Pulmonary artery endothelial cell (primary cell): ENCODE measurements around the gene TMEM95. TPM values are rescaled to one million over a fixed set of nuclear protein-coding genes. Genes with fewer than 3 reads are reported as not detected.

Experiments
- DNase-seq: peaks from one replicate; pipeline ENCODE4 v3.0.0-alpha.2; 2011; ENCODE audit warnings: low read depth, low spot score
- total RNA-seq: library from RNA; depleted of rRNA; stranded (reverse); fragments of >200 nt; gene quantifications from 2 replicates; pipeline ENCODE4 v1.2.3, GENCODE V29; 2014

TMEM95 gene
- not detected in 2 replicates for total RNA-seq

GRCh38 chr17:7355053-7355452 is at the start of gene TMEM95:
TMEM95 (plus strand) TSS chr17:7355156; CDS start chr17:7355205, 49 bp downstream.
- DNase-seq, result no peak

DNA sequence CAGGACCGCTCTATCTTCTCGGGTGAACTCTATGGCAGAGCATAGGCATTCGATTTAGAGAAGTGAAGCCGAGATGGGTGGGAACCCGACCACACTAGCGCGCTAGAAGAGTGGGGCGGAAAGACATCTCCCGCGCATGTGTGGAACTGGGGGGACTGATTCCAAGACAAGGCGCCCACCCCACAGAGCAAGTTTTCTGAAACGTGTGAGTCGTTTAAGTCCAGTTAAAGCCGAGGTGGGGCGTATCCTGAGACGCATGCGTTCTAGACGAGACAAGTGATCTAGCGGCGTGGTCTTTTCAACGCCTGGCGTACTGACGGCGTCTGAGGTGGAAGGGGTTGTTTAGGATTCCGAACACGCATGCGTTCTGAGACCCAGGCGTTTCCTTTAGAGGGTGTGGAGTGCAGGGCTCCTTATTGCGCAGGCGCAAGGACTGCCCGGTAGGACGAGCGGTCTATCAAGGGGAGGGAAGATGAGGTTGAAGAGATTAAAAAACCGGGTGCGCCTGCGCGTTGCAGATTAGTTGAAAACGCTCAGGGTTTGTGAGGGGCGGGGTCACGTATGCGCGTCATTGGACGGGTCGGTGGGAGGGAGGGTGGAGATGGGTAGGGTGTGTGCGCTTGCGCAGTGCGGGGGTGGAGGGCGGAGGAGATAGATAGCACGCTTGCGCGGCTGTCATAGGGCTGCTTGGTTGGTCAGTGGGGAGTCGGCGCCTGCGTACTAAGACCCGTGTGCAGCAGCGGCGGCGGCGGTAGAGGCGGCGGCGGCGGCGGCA is 47.9 kb upstream of the TMEM95 start, which contains the start of gene EIF5A:
Gene EIF5A, plus strand, starts transcription at position 718 of the 775 bp plus-strand sequence. CDS start 2,008 bp downstream, outside the sequence.
- DNase-seq, result peak; percentile 99

DNA sequence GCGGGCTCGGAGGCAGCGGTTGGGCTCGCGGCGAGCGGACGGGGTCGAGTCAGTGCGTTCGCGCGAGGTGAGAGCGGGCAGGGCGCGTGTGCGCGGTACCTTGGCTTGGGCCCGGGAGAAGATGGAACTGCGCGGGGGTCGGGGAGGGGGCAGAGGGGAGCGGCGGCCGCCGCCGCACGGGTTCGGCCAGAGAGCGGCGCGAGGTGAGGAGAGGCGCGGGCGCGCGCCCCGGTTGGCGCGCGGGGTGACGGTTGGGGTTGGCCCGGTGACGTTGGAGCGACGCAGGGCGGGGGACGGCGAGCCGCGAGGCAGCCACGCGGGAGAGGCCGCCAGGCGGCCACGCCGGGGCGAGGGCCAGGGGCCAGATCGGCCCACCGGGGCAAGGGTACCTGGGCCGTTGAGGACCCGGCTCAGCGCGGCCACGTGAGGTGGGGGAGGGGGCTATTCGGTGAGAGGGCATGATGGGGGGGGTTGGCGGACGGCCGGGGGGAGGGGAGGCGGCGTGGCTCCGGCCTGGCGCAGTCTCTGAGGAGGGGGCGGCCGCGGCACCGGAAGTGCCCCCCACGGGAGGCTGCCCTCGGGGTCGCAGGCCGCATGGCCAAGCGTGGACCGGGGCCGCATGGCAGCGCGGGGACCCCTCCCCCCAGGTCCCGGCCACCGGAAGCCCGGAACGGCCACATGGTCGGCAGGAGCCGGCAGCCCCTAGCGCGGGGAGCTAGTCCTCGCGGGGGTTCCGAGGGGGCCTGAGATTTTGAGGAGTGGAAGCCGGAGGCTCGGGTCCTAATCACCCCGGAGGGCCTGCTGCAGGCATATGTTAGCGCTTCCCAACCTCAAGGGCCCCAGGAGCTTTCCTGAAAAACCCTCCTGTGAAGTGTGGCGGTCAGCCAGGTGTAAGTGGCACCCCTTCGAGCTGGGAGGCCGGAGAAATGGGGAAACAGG is 47.0 kb upstream of the TMEM95 start:
- DNase-seq, result no peak

- DNase-seq, result peak; percentile 44
Observed at GRCh38 chr17:7308625-7309433, 46.1 kb upstream of the TMEM95 start.

DNA sequence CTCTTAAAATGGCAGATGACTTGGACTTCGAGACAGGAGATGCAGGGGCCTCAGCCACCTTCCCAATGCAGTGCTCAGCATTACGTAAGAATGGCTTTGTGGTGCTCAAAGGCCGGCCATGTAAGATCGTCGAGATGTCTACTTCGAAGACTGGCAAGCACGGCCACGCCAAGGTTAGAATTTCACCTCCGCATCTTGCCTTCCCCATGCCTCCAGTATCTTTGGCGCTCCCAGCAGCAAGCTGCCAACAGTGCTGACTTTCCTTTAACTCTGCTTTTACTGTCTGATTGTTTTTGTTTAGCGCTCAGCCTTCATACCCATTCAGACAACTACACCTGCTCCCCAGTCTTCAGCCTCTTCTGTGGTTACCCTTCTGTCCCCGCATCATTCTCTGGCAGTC is 45.3 kb upstream of the TMEM95 start:
- no peak for DNase-seq

DNA sequence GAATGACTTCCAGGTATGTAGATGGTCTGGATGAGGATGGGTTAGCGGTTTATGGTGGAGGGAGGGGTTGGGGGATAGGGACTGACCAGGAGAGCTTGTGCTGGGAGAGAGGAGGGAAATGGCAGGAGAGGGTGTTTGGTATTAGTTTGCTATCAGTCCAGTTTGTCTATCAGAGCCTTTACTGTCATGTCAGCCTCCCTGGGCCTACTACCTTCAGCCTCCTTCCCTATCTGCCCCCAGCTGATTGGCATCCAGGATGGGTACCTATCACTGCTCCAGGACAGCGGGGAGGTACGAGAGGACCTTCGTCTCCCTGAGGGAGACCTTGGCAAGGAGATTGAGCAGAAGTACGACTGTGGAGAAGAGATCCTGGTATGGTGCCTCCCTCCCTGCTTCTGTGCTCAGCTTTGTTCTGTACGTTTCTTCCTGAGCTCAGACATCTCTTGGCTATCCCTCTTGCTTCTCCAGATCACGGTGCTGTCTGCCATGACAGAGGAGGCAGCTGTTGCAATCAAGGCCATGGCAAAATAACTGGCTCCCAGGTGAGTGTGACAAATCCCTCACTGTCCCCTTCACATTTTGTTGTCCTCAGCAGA is 43.7 kb upstream of the TMEM95 start:
- DNase-seq, result no peak

GRCh38 chr17:7312432-7313087 is 42.4 kb upstream of the TMEM95 start:
- DNase-seq, result no peak

- DNase-seq, result no peak
Observed at GRCh38 chr17:7313088-7313889, 41.7 kb upstream of the TMEM95 start.

DNA sequence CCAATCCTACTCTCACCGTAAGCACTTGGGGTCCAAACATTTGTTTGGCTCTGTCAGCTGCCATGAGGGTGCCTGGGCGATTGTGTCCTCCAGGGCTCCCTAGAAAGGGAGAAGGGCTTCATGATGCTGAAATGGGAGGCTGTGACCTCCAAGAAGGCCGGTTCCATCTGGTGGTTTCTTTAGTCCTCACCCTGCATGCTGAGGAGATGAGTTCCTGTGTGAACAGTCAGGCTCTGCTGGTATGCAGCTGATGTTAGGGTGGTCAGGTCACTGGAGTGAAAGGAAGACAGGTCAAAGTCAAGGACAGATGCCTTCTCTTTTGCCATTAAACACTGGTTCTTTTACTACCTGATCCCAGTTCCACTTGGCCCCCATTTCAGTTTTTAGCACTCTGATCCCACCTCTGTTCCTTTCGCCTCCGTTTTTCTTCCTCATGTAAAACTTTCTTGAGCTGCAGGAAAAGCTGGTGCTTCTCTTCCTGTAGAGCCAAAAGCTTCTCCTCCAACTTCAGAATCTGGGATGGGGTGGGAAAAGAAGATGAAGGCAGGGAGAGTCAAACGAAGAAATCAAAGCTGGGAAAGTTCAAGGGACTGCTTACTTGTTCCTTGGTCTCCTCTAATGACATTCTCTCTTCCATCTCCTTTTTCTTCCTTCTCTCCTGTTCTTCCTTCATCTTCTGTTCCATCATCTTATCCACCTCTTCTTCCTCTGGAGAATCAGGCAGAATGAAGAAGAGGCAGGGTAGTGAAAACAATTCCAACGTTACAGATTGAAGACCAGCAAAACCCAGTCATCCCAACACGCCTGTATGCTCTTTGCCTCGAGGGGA is 40.9 kb upstream of the TMEM95 start:
- DNase-seq, result no peak

DNA sequence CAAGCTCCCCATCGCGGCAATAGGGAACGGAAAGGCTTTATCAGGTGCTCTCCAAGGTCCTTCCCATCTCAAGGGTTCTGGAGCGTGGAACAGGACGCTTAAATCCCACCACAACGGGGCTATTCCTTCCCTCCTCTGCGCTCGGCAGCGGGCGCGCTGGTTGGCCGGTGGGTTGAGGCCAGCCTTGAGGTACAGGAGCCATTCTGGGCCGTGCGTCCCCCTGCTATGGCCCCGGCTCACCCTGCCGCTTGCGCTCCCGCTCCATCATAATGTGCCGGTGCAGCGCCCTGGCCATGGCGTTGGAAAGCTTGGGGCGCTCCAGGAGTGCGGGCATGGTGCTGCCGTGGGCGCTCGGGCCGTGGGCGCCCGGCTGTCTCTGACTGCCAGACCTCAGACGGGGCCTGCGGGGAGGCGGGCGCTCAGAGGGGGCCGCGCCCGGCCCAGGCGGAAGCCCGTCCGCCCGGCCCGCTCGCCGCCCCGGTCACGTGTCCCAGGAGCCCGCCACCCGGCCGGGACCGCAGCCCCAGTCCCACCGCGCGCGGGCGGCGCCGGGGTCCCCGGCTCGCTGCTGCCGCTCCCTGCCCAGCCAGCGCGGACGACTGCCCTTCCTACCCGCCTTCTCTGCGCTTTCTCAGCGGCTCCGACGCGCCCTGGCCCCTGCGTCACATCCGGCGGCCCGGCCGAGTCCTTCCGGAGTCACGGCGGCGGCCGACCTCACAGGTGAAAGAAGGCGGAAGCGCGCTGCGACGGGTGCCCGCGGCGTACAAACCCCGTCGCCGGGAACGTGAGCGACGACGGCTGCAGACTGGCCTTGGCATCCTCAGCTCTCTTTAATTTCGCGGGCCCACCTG is 40.0 kb upstream of the TMEM95 start, which contains the start of gene GPS2:
Gene GPS2, minus strand, starts transcription at position 642 of the 851 bp plus-strand sequence. Its CDS starts 308 bp downstream, at position 334.
- peak; percentile 27 for DNase-seq

- DNase-seq, result no peak
Observed at GRCh38 chr17:7315570-7316235, 39.3 kb upstream of the TMEM95 start.

GRCh38 chr17:7317161-7317803 is 37.7 kb upstream of the TMEM95 start:
- DNase-seq, result no peak

DNA sequence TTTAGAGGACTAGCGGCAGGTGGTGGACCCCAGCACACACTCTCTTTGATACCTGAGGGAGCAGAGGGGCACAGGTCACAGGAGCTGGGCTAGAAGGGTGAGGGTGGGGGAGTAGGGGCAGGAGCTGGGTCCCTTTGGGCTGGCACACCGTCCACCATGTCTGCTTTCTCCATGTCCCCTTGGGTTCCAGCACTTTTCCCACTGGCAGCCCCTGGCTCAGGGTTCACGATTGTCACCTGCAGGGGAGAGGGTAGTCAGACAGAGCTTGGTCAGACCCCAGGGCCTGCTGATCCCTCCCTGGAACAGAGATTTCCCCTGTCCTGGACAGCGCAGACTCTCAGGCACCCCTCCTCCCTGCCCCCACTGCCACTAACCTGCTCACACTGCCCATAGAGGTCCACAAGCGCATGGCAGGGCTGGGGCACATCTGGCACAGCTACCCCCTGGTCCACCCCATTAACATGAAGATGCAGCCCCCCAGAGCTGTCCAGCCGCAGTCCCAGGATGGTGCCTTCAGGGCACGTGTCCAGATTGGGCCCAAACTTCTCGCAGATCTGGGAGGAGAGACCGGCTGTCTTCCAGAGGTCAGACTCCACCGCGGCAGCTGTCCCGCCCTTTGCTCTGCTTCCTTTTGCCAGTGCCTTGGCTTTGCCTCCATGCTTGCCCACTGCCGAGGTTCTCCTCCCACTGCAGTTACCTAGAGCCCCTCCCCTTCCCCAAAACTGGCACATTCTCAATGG is 36.7 kb upstream of the TMEM95 start:
- DNase-seq, result no peak

DNA sequence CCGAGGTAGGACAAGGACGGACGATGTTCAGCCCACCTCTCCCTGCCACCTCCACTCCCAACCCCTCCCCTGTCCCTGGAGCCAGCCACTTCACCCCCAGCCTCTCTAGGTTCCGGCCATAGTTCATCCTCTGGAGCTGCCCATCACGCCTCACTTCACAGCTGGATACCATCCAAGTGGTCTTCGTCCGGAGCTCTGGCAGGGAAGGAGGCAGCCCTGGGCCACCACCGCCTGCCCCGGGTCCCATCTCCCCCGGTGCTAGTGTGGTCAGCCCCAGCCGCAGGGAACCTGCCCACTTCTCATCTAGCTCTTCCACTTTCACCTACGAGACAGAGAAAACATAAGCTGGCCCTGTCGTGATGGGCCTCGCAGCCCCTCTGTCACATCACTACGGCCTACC is 33.5 kb upstream of the TMEM95 start:
- DNase-seq, result no peak

- no peak for DNase-seq
Observed at GRCh38 chr17:7322520-7323194, 32.3 kb upstream of the TMEM95 start.
